ENCODE data around the gene CACNA1S. TPM values are rescaled to one million over a fixed set of nuclear protein-coding genes. Genes with fewer than 3 reads are reported as not detected.

The CACNA1S gene
- total and polyA plus RNA-seq, 8 donors, result under 0.01 to 0.18 TPM; not detected in 6

DNA sequence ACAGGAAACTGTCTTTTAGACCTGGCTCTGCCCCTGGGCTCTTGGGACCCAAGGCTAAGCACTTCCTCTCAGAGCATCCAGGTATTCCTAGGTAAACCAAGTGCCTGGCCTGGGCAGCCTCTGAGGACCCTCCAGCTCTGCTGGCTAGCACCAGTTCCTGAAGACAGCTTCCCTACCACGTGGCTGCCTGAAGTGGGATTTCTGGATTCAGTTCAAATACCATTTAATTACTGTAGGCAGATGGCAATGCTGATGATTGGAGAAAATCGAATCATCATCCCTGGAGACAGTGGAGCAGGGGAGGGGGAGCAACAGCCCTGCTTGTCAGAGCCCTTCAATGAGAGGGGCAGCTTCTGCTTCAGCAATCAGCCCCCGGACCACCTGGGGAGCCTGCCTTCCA, 100.6 kb downstream of the CACNA1S start:
- Histone ChIP-seq H3K27ac (no peak overlapping the region), H3K36me3 (peaks cover 0 to 3% (median 0%) of the 10 kb centered on the region in 4 donors), H3K4me1 (peaks cover 7 to 44% (median 19%) of the 10 kb centered on the region in 4 donors), H3K27me3 (peaks cover 0 to 17% (median 0%) of the 10 kb centered on the region in 3 donors), H3K4me3 (no peak overlapping the region), H3K9me3 (no peaks in the 10 kb centered on the region)
- intact Hi-C loops (cut with DNase I; ENCODE audit: low total_unique reads), result no loop called here
- 69 to 85% (median 73%) methylated on average over 2 to 3 of the region's 3 CpGs for WGBS, 5 donors
- DNase-seq, result peak in 1 of 2 donors; percentile 52
- TF ChIP-seq POLR2AphosphoS5 (IDR thresholded peaks at IDR 0.05) (no peak), EP300 (IDR thresholded peaks at IDR 0.05) (no peak), POLR2A (IDR thresholded peaks at IDR 0.05) (no peak)
- TF ChIP-seq, protein P1, sequence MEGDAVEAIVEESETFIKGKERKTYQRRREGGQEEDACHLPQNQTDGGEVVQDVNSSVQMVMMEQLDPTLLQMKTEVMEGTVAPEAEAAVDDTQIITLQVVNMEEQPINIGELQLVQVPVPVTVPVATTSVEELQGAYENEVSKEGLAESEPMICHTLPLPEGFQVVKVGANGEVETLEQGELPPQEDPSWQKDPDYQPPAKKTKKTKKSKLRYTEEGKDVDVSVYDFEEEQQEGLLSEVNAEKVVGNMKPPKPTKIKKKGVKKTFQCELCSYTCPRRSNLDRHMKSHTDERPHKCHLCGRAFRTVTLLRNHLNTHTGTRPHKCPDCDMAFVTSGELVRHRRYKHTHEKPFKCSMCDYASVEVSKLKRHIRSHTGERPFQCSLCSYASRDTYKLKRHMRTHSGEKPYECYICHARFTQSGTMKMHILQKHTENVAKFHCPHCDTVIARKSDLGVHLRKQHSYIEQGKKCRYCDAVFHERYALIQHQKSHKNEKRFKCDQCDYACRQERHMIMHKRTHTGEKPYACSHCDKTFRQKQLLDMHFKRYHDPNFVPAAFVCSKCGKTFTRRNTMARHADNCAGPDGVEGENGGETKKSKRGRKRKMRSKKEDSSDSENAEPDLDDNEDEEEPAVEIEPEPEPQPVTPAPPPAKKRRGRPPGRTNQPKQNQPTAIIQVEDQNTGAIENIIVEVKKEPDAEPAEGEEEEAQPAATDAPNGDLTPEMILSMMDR (IDR thresholded peaks at IDR 0.05), result no peak

DNA sequence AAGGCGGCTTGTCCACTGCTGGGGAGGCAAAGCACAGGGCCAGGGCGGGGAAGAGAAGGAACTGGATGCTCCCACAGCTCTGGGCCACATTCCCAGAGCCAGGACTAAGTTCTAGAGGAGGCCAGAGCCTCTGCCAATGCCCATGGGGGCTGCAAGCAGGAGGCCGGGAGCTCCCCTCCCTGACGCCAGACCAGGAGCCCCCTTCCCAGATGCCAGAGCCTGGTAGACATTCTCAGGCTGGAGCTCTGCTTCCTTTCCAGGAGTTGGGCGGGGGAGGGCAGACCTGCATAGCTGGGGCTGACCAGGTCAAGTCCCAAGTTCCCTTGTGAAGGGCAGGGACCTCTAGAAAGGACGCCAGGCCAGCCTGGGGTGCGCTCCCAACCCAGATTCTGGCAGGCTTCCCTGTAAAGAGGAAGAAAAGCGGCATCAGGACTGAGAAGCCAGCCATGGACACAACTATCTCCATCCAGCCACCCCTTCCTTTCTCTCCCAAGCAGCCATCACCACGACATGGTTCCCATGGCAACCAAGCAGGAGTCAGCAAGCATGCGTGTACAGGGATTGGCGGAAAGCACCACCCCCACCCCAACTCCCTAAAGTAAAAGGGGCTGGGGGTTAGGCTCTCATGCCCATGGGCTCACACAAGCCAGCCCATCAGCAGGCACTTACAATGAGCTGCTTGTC, 102.1 kb downstream of the CACNA1S start:
- Histone ChIP-seq H3K4me1 (peaks cover 0 to 29% (median 4%) of the 10 kb centered on the region in 4 donors), H3K36me3 (peaks cover 0 to 7% (median 5%) of the 10 kb centered on the region in 4 donors), H3K4me3 (no peak overlapping the region), H3K9me3 (no peaks in the 10 kb centered on the region), H3K27ac (no peak overlapping the region), H3K27me3 (peaks cover 0 to 12% (median 0%) of the 10 kb centered on the region in 3 donors)
- no peak for DNase-seq
- 78 to 84% (median 80%) methylated on average over 10 to 11 of the region's 11 CpGs for WGBS, 5 donors
- no peak for TF ChIP-seq POLR2A (IDR thresholded peaks at IDR 0.05)
- TF ChIP-seq POLR2AphosphoS5 (IDR thresholded peaks at IDR 0.05), result no peak
- TF ChIP-seq EP300 (IDR thresholded peaks at IDR 0.05), result no peak
- TF ChIP-seq, protein P1 (IDR thresholded peaks at IDR 0.05), result no peak
- intact Hi-C loops (cut with DNase I; ENCODE audit: low total_unique reads), result no loop called here

DNA sequence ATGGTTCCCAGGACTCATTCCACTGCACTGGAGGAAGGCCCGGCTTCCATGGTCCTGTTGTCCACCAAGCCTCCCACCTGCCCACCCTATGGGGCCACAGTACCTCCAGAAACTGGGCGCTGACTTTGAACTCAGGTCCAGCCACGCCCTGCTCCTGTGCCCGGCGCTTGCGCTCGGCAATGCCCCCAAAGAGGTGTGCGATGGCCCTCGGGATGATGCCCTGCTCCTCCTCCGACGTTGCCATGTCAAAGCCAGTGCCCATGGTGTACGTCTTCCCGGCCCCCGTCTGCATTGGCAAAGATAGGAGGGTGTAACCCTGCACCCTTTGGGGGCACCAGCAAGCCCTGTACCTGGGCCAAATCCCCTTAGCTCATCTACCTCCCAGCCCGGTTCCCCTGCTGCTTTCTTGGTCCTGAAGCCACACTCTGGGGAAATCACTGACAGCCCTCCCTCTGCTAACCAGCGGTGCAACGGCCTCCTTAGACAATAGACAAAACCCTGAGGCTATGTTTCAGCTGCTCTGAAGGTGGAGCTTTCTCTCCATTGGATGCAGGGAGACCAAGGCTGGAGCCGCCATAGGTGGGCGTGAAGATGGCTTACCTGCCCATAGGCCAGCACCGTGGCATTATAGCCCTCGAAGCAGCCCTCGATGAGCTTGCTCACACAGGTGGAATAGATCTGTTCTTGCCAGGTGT, 103.4 kb downstream of the CACNA1S start:
- no peak for DNase-seq
- TF ChIP-seq, protein P1 (IDR thresholded peaks at IDR 0.05), result no peak
- TF ChIP-seq POLR2A (IDR thresholded peaks at IDR 0.05) (no peak), POLR2AphosphoS5 (IDR thresholded peaks at IDR 0.05) (no peak), EP300 (IDR thresholded peaks at IDR 0.05) (no peak)
- intact Hi-C loops (cut with DNase I; ENCODE audit: low total_unique reads), result no loop called here
- Histone ChIP-seq H3K36me3 (peaks cover 0 to 18% (median 17%) of the 10 kb centered on the region in 4 donors), H3K4me3 (no peak overlapping the region), H3K27ac (no peak overlapping the region), H3K27me3 (peaks cover 0 to 1% (median 0%) of the 10 kb centered on the region in 3 donors), H3K9me3 (no peaks in the 10 kb centered on the region), H3K4me1 (peaks cover 0 to 17% (median under 1%) of the 10 kb centered on the region in 4 donors)
- WGBS, 5 donors, result 82 to 95% (median 91%) methylated on average over 19 to 22 of the region's 22 CpGs

DNA sequence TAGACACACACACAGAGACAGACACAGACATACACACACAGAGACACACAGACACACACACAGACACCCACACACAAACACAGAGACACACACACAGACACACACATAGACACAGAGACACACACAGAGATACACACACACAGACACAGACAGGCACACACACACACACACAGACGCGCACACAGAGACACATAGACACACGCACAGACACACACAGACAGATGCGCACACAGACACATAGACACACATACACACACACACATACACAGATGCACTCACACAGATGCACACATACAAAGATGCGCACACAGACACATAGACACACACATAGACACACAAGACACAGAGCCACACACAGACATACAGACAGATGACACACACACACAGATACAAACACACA, 104.7 kb downstream of the CACNA1S start:
- H3K4me1 ChIP-seq, result peaks cover 0 to 5% (median 0%) of the 10 kb centered on the region in 4 donors
- H3K9me3 ChIP-seq, result no peaks in the 10 kb centered on the region
- H3K27me3 ChIP-seq, result no peaks in the 10 kb centered on the region
- TF ChIP-seq, protein P1 (IDR thresholded peaks at IDR 0.05), result no peak
- TF ChIP-seq POLR2AphosphoS5 (IDR thresholded peaks at IDR 0.05) (no peak), POLR2A (IDR thresholded peaks at IDR 0.05) (no peak), EP300 (IDR thresholded peaks at IDR 0.05) (no peak)
- peaks cover 0 to 27% (median 24%) of the 10 kb centered on the region in 4 donors for H3K36me3 ChIP-seq
- H3K27ac ChIP-seq, result no peak overlapping the region
- DNase-seq, result no peak
- WGBS, 5 donors, result 86 to 98% (median 96%) methylated on average over 5 of the region's 5 CpGs
- intact Hi-C loops (cut with DNase I; ENCODE audit: low total_unique reads), result no loop called here
- H3K4me3 ChIP-seq, result no peak overlapping the region
